Measurements from ENCODE around the gene SCML1. TPM values are rescaled to one million over a fixed set of nuclear protein-coding genes. Genes with fewer than 3 reads are reported as not detected.

Gene SCML1
- total RNA-seq, 1 experiment from 2014 or later = 14.1 TPM

GRCh38 chrX:17788956-17789562 is 51.8 kb downstream of the SCML1 start:
- peaks cover 14% of the 10 kb centered on the region for H3K9me3 Mint-ChIP-seq (ENCODE audit: unreplicated experiment)
- CTCF ChIA-PET = interaction anchor here (0.6 to 2.8 kb wide), 19 partner anchors 9 to 1544 kb away, joined by 3 to 19 read pairs (median 5); no protein-coding TSS in a partner anchor
- no peaks in the 10 kb centered on the region for H3K36me3 Mint-ChIP-seq (ENCODE audit: insufficient read depth, unreplicated experiment)
- H3K27ac Mint-ChIP-seq (ENCODE audit: low read depth, unreplicated experiment) = no peak overlapping the region
- no peak for DNase-seq (ENCODE audit: unreplicated experiment)
- no TSS peak for BruUV-seq (replicated peaks)
- intact Hi-C loops (cut with micrococcal nuclease) = loop anchor here (1.0 kb wide), 1 partner anchor 421 kb away; no protein-coding TSS in a partner anchor
- POLR2A ChIA-PET = interaction anchor here (0.5 to 0.6 kb wide), 2 partner anchors 80 to 89 kb away, joined by 3 read pairs; no protein-coding TSS in a partner anchor
- no peak overlapping the region for H3K4me3 Mint-ChIP-seq (ENCODE audit: unreplicated experiment)
- H3K27me3 Mint-ChIP-seq (ENCODE audit: insufficient read depth, unreplicated experiment) = no peaks in the 10 kb centered on the region
- no peaks in the 10 kb centered on the region for H3K4me1 Mint-ChIP-seq (ENCODE audit: insufficient read depth, unreplicated experiment)
- TF ChIP-seq CTCF (IDR thresholded peaks at IDR 0.05; ENCODE audit: unreplicated experiment) = no peak

- H3K36me3 Mint-ChIP-seq (ENCODE audit: insufficient read depth, unreplicated experiment) = no peaks in the 10 kb centered on the region
- CTCF ChIA-PET = interaction anchor here (0.6 to 1.1 kb wide), 2 partner anchors 46 to 52 kb away, joined by 3 read pairs; no protein-coding TSS in a partner anchor
- intact Hi-C loops (cut with micrococcal nuclease) = no loop called here
- H3K9me3 Mint-ChIP-seq (ENCODE audit: unreplicated experiment) = peaks cover 22% of the 10 kb centered on the region
- no peak overlapping the region for H3K4me3 Mint-ChIP-seq (ENCODE audit: unreplicated experiment)
- H3K4me1 Mint-ChIP-seq (ENCODE audit: insufficient read depth, unreplicated experiment) = no peaks in the 10 kb centered on the region
- no peak for DNase-seq (ENCODE audit: unreplicated experiment)
- no peak overlapping the region for H3K27ac Mint-ChIP-seq (ENCODE audit: low read depth, unreplicated experiment)
- no peak for TF ChIP-seq CTCF (IDR thresholded peaks at IDR 0.05; ENCODE audit: unreplicated experiment)
- BruUV-seq (replicated peaks) = no TSS peak
- no peaks in the 10 kb centered on the region for H3K27me3 Mint-ChIP-seq (ENCODE audit: insufficient read depth, unreplicated experiment)
- POLR2A ChIA-PET = no interaction called here
Observed at GRCh38 chrX:17792826-17793225, 55.5 kb downstream of the SCML1 start.

- POLR2A ChIA-PET = interaction anchor here (0.6 kb wide), 1 partner anchor 744 kb away, joined by 3 read pairs; no protein-coding TSS in a partner anchor
- H3K4me1 Mint-ChIP-seq (ENCODE audit: insufficient read depth, unreplicated experiment) = no peaks in the 10 kb centered on the region
- no peaks in the 10 kb centered on the region for H3K36me3 Mint-ChIP-seq (ENCODE audit: insufficient read depth, unreplicated experiment)
- H3K4me3 Mint-ChIP-seq (ENCODE audit: unreplicated experiment) = no peak overlapping the region
- DNase-seq (ENCODE audit: unreplicated experiment) = no peak
- CTCF ChIA-PET = interaction anchor here (0.6 to 1.6 kb wide), 2 partner anchors 11 to 51 kb away, joined by 4 to 10 read pairs; no protein-coding TSS in a partner anchor
- BruUV-seq (replicated peaks) = no TSS peak
- H3K27me3 Mint-ChIP-seq (ENCODE audit: insufficient read depth, unreplicated experiment) = no peaks in the 10 kb centered on the region
- intact Hi-C loops (cut with micrococcal nuclease) = no loop called here
- H3K27ac Mint-ChIP-seq (ENCODE audit: low read depth, unreplicated experiment) = no peak overlapping the region
- no peak for TF ChIP-seq CTCF (IDR thresholded peaks at IDR 0.05; ENCODE audit: unreplicated experiment)
- H3K9me3 Mint-ChIP-seq (ENCODE audit: unreplicated experiment) = peaks cover 8% of the 10 kb centered on the region
Observed at GRCh38 chrX:17798921-17799320, 61.6 kb downstream of the SCML1 start.

GRCh38 chrX:17801431-17801830 is 64.1 kb downstream of the SCML1 start:
- no peaks in the 10 kb centered on the region for H3K4me1 Mint-ChIP-seq (ENCODE audit: insufficient read depth, unreplicated experiment)
- no TSS peak for BruUV-seq (replicated peaks)
- no peaks in the 10 kb centered on the region for H3K36me3 Mint-ChIP-seq (ENCODE audit: insufficient read depth, unreplicated experiment)
- intact Hi-C loops (cut with micrococcal nuclease) = no loop called here
- peaks cover 8% of the 10 kb centered on the region for H3K9me3 Mint-ChIP-seq (ENCODE audit: unreplicated experiment)
- no peak for DNase-seq (ENCODE audit: unreplicated experiment)
- no peak overlapping the region for H3K4me3 Mint-ChIP-seq (ENCODE audit: unreplicated experiment)
- no peak for TF ChIP-seq CTCF (IDR thresholded peaks at IDR 0.05; ENCODE audit: unreplicated experiment)
- POLR2A ChIA-PET = interaction anchor here (1.8 kb wide), 1 partner anchor 42 kb away, joined by 3 read pairs; no protein-coding TSS in a partner anchor
- no peaks in the 10 kb centered on the region for H3K27me3 Mint-ChIP-seq (ENCODE audit: insufficient read depth, unreplicated experiment)
- CTCF ChIA-PET = interaction anchor here (0.6 to 3.6 kb wide), 2 partner anchors 13 to 25 kb away, joined by 3 to 19 read pairs; no protein-coding TSS in a partner anchor
- H3K27ac Mint-ChIP-seq (ENCODE audit: low read depth, unreplicated experiment) = no peak overlapping the region
